Tongue (tissue), 2 donors: ENCODE measurements around the gene ADRA2B. TPM values are rescaled to one million over a fixed set of nuclear protein-coding genes. Genes with fewer than 3 reads are reported as not detected.
"Not testable (repeated sequence)": the region's sequence is repeated elsewhere in the genome, so short reads cannot be mapped to it uniquely, and the experiment has no call there.

Source experiments
- DNase-seq: peaks from one replicate; pipeline ENCODE4 v3.0.0-alpha.2; 2015
- total RNA-seq: library from RNA; depleted of rRNA; stranded (reverse); fragments of >200 nt; gene quantifications from one replicate; pipeline ENCODE4 v1.2.3, GENCODE V29; 2014

ADRA2B gene
- total RNA-seq, 1 donor from 2014 or later, result 5.2 TPM

DNA sequence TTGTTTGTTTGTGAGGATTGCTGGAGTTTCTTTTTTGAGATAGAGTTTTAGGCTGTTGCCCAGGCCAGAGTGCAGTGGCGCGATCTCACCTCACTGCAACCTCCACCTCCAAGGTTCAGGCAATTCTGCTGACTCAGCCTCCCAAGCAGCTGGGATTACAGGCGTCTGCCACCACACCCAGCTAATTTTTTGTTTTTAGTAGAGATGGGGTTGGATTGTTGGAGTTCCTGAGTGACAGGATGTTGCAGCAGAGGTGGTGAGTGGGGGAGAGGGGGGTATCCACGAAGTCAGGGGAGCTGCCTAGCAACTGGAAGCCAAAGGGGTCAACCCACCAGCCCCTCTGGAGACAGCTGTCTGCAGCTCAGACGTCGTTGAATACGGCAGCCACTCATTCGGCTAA, 46.5 kb downstream of the ADRA2B start:
- DNase-seq, result not testable (repeated sequence)

DNA sequence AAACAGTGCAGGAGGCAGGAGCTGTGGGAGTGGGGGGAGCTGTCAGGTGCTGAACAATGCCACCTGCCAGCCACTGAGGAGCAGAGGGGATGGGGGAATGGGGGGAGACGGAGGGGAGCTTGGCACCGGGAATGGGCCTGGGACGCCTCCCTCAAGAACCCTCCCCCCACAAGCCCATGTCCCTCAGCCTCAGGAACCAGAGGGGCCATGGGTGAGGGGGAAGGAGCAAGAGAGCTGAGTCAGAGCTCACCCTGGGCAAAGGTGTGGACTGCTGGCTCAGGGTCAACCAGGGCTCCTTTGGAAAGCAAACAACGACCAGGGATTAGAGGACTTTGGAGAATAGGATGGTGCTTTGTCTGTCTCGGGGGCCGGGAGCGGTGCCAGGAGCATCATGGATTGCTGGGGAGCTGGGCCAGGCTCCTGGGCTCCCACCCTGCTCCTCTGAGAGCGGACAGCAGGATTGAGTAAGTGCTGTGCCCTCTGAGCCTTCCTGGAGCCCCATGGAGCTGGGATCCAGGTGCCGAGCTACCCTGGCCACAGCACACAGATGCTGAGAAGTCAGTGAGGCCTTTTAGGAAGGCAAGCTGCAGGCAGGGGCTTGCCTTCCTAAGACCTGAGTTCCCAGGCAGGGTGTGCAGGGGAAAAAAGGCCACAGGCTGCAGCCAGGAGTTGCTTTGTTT, 48.3 kb downstream of the ADRA2B start:
- not testable (repeated sequence) for DNase-seq

DNA sequence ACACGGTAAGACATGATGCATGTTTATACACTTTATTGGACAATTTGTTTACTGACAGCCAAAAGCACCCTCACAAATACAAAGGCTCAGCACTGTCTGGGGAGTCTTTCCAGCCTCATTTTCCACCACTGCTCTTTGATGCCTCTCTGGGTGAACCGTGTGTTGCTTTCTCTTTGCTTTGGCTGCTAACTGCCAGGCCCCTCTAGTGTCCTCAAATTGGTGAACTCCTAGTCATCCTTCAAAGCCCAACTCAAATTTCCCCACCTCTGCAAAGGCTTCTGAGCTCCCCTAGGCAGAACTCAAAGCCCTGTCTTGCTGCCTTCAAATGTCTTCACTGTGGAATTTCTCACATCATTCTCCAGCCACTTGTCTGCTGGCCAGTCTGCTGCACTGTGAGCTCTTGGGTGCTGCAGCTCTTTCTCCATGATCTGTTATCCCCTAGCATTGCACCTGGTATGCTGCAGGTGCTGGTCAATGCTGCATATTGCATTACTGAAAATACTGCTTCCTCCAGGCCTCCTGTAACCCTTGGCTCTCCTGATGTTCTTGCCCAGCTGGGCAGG, 49.2 kb downstream of the ADRA2B start:
- not testable (repeated sequence) for DNase-seq

DNA sequence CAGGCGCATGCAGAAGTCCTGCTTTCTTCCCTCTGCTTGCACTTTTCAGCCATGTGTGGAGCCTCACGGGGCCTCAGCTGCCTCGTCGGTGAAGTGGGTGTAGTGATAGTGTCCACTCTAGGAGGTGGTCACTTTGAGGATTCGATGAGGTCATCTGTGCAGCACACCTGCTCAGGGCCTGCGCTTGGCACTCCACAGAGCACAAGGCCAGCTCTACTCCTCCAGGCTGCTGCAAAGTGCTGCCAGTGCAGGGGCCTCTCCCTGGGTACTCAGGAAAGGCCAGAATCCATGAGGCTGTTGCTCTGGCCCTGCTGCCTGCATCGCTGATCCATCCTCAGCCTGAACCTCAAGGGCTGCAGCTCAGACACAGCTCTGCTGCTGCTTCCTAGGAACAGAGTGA, 49.9 kb downstream of the ADRA2B start:
- DNase-seq, result not testable (repeated sequence)

DNA sequence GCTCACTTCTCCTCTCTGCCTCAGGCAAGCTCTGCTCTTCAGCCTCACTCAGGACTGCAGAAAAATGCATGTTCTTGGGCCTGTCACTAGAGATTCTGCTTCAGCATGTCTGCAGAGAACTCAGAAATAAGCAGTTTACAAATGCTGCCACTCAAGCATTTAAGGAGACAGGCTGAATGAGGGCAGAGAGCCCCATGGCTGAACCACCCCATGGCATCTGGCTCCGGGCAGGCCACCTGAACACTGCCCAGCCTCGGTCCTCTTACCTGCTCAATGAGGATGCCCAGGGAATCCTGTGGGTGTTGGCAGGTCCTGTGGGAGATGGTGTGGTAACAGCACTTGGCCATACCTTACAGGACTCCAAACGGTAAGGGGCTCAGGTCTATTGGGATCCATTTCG, 50.4 kb downstream of the ADRA2B start:
- not testable (repeated sequence) for DNase-seq

DNA sequence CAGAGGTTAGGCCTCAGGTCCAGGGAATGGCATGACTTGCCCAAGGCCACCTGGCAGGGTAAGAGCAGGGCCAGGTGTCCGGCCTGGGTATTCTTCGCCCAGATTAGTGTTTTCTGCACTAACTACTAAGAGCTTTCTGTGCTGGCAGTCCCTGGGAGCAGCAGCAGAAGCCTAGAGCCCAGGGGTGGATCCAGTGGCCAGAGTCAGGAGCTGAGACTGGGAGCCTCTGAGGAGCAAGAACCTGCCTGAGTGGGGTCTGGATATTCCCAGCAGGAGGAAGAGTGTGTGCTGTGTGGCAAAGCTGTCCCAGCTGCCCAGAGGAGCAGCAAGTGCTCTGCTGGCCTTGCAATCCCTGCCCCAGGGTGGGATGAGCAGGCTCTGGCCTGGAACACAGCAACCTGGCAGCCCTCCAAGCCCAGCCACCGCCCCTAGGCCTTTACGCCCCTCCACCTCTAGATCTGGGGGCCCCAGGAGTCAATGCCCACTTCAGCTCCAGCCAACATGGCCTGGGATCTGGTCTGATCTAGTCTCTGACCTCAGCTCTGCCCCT, 50.9 kb downstream of the ADRA2B start:
- DNase-seq, result no peak

DNA sequence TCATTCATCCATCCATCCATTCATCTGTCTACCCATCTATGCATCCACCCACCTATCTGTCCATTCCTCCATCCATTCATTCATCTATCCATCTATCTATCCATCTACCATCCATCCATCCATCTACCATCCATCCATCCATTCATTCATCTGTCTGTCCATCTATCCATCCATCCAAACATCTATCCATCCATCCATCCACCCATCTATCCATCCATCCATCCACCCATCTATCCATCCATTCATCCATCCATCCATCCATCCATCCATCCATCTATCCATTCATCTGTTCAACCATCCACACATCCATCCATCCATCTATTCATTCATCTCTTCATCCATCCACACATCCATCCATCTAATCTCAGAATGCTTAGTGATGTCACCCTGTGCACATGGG, 51.6 kb downstream of the ADRA2B start:
- not testable (repeated sequence) for DNase-seq

DNA sequence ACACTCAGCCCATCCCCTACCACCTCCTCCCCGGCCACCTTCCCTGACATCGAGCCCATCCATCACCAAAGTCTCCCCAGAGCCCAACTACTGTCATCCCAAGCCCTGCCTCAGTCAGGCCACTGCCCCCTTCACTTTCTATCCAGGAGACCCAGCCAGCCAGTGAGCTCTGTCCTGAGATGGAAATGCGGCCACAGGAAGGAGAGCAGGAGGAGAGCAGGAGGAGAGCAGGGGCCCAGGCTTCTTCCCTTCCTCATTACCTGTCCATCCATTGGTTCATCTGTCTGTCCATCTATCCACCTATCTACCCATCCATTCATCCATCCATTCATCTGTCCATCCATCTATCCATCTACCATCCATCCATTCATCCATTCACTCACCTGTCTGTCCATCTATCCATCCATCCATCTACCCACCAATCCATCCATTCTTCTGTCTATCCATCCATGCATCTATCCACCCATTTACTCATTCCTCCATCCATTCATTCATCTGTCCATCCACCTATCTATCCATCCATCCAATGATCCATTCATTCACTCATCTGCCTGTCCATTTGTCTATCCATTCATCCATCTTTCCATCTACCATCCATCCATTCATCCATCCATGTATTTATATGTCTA, 52.2 kb downstream of the ADRA2B start:
- DNase-seq, result not testable (repeated sequence)

DNA sequence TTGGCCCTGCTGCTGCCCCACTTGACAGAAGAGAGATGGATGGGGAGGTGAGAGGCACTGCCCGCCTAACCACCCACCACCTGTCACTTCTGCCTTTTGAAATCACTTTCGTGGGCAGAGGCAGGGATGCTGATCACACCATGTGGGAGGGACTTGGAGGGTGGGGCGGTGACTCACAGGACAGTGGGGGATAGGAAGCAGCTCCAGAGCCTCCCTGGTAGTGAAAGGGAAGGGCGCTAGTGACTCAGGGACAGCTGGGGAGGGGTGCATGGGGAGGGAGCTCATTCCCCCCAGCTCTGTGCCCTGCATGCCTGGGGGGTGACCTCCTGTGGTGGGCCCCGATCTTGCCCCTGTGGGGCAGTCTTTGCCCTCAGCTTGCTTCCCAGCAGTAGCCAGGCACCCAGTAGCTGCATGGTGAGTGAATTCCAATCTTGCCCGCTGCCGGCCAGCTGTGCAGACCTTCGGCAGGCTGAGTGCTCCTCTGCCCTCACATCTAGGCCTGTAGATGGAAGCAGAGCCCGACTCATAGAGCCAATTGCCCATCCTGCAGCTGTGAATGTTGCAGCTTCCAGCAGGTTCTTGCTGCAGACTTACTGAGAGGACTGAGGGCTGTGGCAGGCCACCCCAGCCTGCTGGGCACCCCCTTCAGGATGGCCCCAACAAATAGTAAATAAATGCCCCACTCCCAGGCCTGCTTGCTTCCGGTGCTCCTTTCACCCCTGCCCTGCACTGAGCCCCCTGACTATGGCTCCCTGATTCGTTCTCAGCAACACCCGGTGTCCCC, 53.1 kb downstream of the ADRA2B start:
- DNase-seq, result peak; percentile 48

Other genes with a start within 250 kb of the ADRA2B start
- 165 TPM for gene ANKRD36C, start 124.7 kb downstream of the ADRA2B start, total RNA-seq
- 2.8 TPM for gene GPAT2, start 81.7 kb downstream of the ADRA2B start, total RNA-seq
- not detected for gene ASTL, start 21.9 kb upstream of the ADRA2B start, total RNA-seq
- gene DUSP2, start 28.9 kb upstream of the ADRA2B start, total RNA-seq, result 8.0 TPM
- 242 TPM for gene STARD7, start 92.3 kb upstream of the ADRA2B start, total RNA-seq
- gene TMEM127, start 149.4 kb upstream of the ADRA2B start, total RNA-seq, result 17.4 TPM
- gene CIAO1, start 149.7 kb upstream of the ADRA2B start, total RNA-seq, result 74.4 TPM
- 66.6 TPM for gene SNRNP200, start 189.0 kb upstream of the ADRA2B start, total RNA-seq
- 6.3 TPM for gene ITPRIPL1, start 208.7 kb upstream of the ADRA2B start, total RNA-seq
- 4.6 TPM for gene NCAPH, start 219.2 kb upstream of the ADRA2B start, total RNA-seq